HFFc6 (cell line): ENCODE results near the gene TAX1BP1. TPM values are rescaled to one million over a fixed set of nuclear protein-coding genes. Genes with fewer than 3 reads are reported as not detected.
A peak's percentile ranks its signal among the peaks of the same experiment; 100 is the strongest.

Source experiments
- DNase-seq: peaks from one replicate; pipeline ENCODE4 v3.0.0-alpha.2; 2018
- H3K27ac Mint-ChIP-seq: 2 replicates; pipeline ENCODE4 v1.8.0; 2020; ENCODE audit warnings: mild to moderate bottlenecking, mixed read lengths
- H3K27me3 Mint-ChIP-seq: 2 replicates; pipeline ENCODE4 v1.8.0; 2021; ENCODE audit warnings: mild to moderate bottlenecking, moderate library complexity, mixed read lengths; ENCODE audit not compliant: insufficient read depth
- H3K36me3 Mint-ChIP-seq: 2 replicates; pipeline ENCODE4 v1.8.0; 2021; ENCODE audit warnings: low read depth, mixed read lengths
- H3K4me1 Mint-ChIP-seq: 2 replicates; pipeline ENCODE4 v1.8.0; 2020; ENCODE audit warnings: low read depth, mixed read lengths
- H3K4me3 Mint-ChIP-seq: 2 replicates; pipeline ENCODE4 v1.8.0; 2020; ENCODE audit warnings: mild to moderate bottlenecking, moderate library complexity, mixed read lengths
- H3K9me3 Mint-ChIP-seq: 2 replicates; pipeline ENCODE4 v1.8.0; 2020; ENCODE audit warnings: mild to moderate bottlenecking, mixed read lengths
- CTCF ChIP-seq: fragments of 200-600 bp; sonication (generic); IDR thresholded peaks from 2 replicates; pipeline ENCODE4 v1.5.0; 2021; ENCODE audit warnings: antibody characterized with exemption, mild to moderate bottlenecking
- total RNA-seq, 6 experiments: library from RNA; stranded (reverse); fragmentation: NEBNext Ultra II Directional; extraction: Animal tissue kit (Norgen Biotek cat#: 25700); gene quantifications; 2 replicates in 1 of 6; 3 replicates in 5 of 6; pipeline ENCODE4 v1.2.3, GENCODE V29; 2021

The TAX1BP1 gene
- total RNA-seq, 6 experiments from 2014 or later, result 106 to 138 (median 120) TPM

- no peaks in the 10 kb centered on the region for H3K36me3 Mint-ChIP-seq
- peaks cover 26% of the 10 kb centered on the region for H3K4me1 Mint-ChIP-seq
- no peak overlapping the region for H3K27ac Mint-ChIP-seq
- no peaks in the 10 kb centered on the region for H3K9me3 Mint-ChIP-seq
- no peaks in the 10 kb centered on the region; the same call in 1 of the 2 replicates for H3K27me3 Mint-ChIP-seq
- H3K4me3 Mint-ChIP-seq, result no peak overlapping the region
- no peak for TF ChIP-seq CTCF
- DNase-seq, result no peak
Observed at GRCh38 chr7:27708485-27708884, 31.5 kb upstream of the TAX1BP1 start.

DNA sequence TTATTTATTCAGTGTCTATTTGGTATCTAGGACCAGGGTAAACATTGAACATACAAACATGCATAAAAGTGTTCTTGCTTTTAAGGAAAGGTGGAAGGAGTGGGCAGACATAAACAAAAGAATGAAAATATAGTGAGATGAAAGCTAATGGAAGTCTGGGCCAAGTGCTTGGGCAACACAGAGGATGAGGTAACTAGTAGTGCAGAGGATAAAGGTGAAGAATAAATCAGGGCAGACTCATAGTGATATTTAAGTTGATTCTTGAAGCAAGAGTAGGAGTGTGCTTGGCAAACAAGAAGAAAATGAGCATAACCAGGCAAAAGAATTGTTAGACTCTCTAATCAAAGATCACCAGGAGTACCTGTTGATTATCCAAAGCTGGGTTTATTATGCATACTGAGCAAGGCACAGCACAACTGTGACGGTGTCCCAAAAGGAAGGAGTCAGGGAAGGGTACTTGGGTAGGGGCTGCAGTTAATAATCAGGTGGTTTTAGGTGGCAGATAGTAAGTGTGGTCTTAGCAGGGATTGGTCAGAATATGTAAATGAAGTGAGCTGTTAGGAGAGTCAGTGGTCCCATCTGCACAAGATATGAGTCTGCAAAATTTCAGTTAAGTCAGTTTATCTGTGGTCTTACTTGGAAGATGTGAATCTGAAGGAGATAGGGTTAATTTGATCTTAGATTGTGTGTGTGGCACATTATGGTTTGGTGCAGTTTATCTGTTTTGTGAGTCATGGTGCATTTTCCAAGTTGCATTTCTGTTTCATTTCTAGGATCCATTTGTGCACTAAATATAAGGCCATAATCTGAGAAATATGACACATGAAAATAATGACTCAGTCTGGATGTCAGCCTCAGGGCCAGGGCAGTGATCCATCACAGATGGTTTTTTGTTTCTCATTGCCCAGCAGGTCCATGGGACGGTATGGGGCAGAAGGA lies 30.6 kb upstream of the TAX1BP1 start:
- Mint-ChIP-seq H3K9me3 (no peaks in the 10 kb centered on the region), H3K27ac (peak overlapping the region; percentile 7; the same call in 1 of the 2 replicates), H3K36me3 (no peaks in the 10 kb centered on the region), H3K4me3 (peak overlapping the region; percentile 14), H3K27me3 (no peaks in the 10 kb centered on the region; the same call in 1 of the 2 replicates), H3K4me1 (peaks cover 25% of the 10 kb centered on the region)
- no peak for TF ChIP-seq CTCF
- DNase-seq, result peak; percentile 57

DNA sequence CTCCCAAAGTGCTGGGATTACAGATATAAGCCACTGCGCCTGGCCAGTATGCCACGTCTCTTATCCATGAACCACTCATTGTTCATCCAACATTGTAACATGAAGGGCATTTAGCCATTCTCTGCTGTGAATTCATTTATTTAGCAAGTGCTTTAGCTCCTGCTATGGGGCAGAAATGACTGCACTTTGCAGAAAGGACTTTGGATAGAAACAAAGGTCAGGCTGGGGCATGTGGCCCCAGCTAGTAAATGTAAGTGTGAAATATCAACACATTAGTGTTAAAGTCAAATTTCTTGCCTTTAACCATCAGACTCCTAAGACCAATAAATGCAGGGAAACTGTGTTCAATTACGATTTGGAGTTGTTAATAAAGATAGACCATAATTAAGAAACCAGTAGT lies 27.7 kb upstream of the TAX1BP1 start:
- no peak overlapping the region for H3K27ac Mint-ChIP-seq
- no peak for DNase-seq
- no peaks in the 10 kb centered on the region for H3K36me3 Mint-ChIP-seq
- no peak overlapping the region for H3K4me3 Mint-ChIP-seq
- no peaks in the 10 kb centered on the region; the same call in 1 of the 2 replicates for H3K27me3 Mint-ChIP-seq
- H3K4me1 Mint-ChIP-seq, result peaks cover 27% of the 10 kb centered on the region
- no peaks in the 10 kb centered on the region for H3K9me3 Mint-ChIP-seq
- TF ChIP-seq CTCF, result no peak

GRCh38 chr7:27714831-27715444 lies 25.0 kb upstream of the TAX1BP1 start:
- H3K9me3 Mint-ChIP-seq, result no peaks in the 10 kb centered on the region
- no peaks in the 10 kb centered on the region; the same call in 1 of the 2 replicates for H3K27me3 Mint-ChIP-seq
- peaks cover 15% of the 10 kb centered on the region for H3K4me1 Mint-ChIP-seq
- no peak for TF ChIP-seq CTCF
- DNase-seq, result no peak
- no peak overlapping the region for H3K27ac Mint-ChIP-seq
- no peak overlapping the region for H3K4me3 Mint-ChIP-seq
- H3K36me3 Mint-ChIP-seq, result no peaks in the 10 kb centered on the region

- Mint-ChIP-seq H3K27me3 (no peaks in the 10 kb centered on the region; the same call in 1 of the 2 replicates), H3K27ac (no peak overlapping the region), H3K9me3 (no peaks in the 10 kb centered on the region), H3K36me3 (no peaks in the 10 kb centered on the region), H3K4me1 (no peaks in the 10 kb centered on the region), H3K4me3 (no peak overlapping the region)
- DNase-seq, result no peak
- TF ChIP-seq CTCF, result peak; percentile 40; the same call in 1 of the 2 replicates
Observed at GRCh38 chr7:27723085-27723484, 16.9 kb upstream of the TAX1BP1 start.
